ENCODE measurements around the gene PPIB.

PPIB gene

DNA sequence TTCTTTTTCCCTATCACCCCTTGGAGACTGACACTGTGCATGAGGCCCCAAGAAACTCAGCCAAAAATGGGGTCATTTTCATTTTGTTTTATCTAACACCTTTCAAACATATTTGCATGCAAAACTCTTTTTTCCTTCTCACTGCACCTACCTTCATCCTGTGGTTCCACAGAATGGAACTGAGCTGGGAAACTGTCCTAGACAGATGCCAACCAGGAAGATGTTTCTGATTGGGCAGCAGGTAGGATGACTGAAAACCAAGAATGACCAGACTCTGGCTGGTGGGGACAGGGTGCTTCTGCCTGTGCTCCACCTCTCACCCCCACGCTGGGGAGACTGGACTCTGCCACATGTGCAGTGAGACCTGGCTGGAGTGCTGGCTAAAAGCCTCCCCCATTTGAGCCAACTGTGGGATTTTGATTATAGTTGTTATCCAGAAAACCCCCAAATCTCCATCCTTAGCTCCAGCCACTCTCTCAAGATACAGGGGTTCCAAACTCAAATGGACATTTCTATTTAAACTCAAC, 5.2 kb downstream of the PPIB start:
- no peak for DNase-seq

DNA sequence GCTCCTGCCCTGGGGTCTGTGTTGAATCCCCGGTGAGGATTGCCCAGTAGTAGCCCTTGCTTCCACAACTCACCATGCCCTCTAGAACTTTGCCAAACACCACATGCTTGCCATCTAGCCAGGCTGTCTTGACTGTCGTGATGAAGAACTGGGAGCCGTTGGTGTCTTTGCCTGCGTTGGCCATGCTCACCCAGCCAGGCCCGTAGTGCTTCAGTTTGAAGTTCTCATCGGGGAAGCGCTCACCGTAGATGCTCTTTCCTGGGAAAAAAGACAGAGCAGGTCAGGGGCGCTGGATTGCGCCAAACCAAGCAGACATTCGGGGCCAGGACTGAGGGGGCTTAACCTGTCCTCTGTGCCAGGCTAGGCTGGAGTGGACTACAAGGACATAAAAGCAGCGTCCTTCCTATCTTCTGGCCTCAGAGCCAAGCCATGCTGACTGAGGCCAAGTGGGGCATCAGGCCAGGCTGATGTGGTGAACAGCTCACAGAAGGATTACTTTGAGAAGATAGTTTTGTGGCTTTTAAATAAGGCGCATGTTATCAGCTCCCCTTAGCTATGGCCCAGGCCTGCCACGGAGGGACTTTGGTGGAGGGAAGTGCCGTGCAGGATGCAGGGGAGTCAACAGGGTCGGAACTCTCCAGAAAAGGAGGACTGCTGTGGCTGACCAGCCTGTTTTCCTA, 6.0 kb downstream of the PPIB start:
- DNase-seq: no peak

DNA sequence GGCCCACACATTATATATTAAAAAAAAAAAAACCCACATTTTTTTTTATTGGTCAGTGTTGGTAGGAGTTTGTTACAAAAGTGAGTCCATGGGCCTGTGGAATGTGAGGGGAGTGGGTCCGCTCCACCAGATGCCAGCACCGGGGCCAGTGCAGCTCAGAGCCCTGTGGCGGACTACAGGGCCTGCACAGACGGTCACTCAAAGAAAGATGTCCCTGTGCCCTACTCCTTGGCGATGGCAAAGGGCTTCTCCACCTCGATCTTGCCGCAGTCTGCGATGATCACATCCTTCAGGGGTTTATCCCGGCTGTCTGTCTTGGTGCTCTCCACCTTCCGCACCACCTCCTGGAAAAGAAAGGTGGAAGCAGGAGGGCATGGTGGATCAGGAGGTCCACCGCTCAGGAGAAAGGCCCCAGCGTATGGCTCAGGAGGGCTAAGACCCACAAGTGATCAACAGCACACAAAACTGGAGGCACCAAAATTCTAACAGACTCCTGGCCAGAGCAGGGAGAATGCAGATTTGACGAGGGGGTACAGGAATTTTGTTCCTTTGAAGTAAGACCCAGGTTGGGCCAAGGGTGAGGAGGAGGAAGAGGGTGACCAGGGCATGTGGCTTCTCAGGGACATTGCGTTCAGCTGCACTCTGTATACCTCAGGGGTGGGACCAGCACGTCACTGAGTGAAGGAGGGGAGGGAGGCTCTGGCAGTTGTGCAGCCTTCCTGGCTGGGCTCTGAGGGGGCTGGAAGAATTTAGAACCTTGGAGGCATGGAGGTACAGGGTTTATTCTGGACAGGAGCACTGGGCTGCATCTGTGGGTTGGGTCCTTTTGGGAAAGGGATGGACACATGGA, 6.8 kb downstream of the PPIB start:
- no peak for DNase-seq

DNA sequence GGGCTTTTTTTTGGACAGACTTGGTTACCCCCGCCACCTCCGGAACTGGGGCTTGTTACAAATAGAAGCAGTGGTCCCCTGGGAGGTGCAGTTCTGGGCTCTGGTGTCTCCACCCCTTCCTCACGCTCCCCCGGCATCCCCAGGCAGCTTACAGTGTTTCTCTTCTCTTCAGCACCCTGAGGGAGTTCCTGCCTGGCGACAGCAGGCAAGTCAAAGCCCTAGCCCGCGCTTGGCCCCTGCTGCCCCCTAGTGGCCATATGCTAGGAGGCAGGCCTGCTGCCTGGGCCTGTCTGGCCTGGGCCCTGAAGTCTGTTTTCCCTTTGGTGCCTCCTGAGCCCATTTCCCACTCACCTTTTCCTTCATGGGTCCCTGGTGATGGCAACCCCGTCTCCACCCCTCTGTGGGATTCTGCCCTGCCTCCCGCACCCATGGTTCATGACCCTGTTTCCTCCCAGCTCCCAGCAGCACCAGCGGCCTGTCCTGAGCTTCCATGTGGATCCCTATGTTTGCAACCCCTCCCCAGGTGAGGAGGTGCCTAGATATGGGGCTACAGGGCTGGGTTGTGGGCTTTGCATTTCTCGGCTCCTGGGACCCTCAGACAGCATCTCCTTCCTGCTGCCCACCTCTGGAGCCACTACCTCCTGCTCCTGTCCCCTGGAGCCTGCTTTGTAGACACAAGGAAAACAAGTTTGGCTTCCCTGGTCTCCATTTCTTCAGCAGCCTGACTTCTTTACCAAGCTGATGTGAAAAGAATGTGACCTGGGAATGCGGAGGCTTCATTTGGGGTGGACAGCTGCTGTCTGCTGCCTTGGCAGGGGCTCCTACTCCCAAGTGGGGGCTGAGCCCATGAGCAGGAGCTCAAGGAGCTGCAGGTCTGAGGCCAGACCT, 9.1 kb downstream of the PPIB start:
- peak; percentile 87 to 91 for DNase-seq

DNA sequence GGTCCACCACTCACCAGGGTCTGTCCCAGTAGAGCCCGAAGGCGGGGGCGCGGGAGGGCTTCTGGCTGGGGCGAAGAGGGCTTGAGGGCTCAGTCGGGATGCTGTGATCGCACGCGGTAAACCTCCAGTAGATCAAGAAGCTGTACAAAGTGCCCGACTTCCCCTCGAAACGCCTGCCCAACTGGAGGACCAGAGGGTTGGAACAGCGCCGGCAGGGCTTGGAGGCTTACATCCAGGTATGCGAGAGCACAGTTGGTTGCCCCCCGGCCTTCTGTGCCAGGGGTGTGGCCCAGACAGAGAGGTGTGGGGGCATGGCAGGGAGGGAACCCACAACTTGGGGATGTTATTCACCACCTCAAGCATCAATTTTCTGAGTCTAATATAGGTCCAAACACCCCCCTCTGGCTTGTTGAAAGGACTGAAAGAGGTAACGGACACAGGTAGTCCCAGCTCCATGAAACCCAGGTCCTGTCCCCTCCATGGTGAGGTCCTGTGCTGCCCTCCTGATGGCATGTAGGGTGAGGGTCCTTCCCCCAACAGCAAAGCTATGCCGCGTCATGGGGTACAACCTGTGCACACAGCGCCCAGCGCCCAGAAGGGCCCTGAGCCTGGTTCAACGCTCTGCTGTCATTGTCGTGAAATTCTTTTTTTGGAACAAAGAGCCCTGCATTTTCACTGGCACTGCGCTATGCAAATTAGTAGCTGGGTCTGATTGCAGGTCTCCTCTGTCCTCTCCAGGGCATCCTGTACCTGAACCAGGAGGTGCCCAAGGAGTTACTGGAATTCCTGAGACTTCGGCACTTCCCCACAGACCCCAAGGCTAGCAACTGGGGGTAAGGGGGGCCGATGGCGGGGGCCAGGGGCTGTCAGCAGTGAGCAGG, 10.1 kb downstream of the PPIB start:
- no peak for DNase-seq

DNA sequence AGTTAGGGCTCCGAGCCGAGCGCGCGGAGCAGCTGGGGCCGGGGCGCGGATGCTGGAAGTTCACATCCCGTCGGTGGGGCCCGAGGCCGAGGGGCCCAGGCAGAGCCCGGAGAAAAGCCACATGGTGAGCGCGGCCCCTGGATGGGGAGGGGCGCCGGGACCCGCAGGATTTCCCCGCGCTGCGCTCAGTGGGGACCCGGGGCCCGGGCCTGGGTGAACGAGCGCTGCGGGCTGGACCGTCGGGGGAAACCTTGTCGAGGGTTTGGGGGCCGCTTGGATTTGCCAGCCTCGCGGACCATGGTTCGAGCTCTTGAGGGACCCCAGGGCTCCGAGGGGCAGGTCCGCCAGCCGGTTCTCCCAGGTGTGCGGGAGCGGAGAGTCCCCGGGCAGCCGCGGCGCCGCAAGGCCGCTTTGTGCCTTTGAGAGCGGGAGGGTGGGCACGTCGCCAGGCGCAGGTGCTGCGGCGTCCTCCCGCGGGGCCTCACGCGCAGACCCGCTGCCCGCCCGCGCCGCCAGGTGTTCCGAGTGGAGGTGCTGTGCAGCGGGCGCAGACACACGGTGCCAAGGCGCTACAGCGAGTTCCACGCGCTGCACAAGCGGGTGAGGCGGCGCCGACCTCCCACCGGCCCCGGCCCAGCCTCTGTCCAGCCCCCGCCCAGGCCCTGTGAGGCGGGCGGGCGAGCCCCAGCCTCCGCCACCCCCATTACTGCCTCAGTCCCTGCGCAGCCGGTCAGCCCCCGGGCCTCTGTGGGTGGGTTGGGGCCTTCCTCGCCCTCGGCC, 10.9 kb downstream of the PPIB start, which contains the start of gene SNX22:
Gene SNX22 (plus strand): TSS at position 5 of the 780 bp plus-strand sequence. CDS start 45 bp downstream, at position 50.
- no peak for DNase-seq

DNA sequence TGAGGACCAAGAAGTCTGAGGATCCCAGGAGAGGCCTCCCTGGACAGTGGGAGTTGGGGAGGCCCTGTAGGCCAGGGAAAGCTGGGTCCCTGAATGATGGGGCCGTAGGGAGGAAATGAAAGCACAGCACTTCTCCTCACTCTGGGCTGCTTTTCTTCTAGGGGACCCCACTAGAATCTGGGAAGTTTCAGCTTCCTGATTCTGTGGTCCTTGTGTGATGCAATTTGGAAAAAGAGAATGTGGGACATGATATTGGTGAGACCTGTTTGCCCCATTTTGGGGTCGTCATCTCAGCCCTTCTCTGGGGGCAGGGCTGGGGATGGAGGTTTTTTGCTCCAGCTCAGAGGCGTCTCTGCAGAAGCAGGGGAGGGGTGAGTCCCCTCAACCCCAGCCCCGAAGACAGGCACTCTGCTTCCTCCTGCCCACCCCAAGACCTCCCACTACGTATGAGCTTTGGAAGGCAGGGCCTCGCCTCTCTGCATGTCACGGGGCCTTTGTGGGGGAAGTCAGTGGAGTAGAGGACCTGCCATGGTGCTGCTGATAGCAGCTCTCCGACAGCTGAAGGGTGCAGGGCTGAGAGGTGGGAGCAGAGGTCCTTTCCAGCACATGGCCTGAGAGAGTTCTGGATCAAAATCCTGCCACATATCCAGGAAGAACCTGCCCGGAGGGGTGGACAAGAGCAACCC, 12.8 kb downstream of the PPIB start:
- DNase-seq: peak; percentile 41 to 64

DNA sequence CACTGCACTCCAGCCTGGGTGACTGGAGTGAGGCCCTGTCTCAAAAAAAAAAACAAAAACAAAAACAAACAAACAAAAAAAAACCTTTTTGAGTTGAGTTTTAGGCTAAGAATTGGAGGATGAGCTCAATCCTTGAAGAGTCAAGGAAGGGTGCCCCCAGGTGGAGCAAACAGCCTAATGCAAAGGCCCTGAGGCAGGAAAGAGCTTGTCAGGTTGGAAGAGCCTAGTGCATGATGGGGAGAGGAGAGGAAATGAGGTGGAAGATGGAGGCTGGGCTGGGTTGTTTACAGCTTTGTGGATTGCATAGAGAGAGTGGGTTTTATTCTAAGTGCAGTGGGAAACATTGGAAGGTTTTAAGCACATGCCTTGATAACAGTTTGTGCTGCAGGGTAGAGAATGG, 13.4 kb downstream of the PPIB start:
- peak; percentile 21 to 27 for DNase-seq

DNA sequence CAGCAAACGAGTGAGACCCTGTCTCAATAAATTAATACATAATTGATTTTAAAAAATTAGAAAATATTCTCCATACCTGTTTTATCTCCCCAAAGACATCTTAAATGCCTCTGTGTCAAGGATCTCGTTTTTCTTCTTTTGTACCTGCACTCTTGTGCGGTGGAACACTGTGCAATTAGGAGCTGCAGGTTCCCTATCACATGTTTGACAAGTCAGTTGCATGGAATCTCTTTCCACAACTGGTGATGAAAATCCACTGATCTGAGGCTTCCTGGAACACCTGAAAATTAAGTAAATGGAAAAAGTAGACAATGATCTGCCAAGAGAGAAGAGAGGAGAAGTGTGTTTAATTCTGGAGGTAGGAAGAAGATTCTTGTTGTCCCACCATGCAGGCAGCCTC, 14.2 kb downstream of the PPIB start:
- DNase-seq: no peak

DNA sequence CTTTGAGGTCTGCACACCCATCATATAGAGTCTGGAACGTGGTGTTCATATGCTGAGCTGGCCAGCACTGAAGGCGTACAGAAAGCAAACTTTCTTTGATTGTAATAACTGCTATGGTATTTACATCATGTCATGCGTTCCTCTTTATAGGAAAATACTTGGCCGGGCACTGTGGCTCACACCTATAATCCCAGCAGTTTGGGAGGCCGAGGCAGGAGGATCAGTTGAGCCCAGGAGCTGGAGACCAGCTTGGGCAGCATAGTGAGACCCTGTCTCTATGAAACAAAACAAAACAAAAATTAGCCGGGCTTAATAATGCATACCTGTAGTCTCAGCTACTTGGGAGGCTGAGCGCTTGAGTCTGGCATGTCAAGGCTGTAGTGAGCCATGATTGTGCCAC, 14.7 kb downstream of the PPIB start:
- no peak for DNase-seq

DNA sequence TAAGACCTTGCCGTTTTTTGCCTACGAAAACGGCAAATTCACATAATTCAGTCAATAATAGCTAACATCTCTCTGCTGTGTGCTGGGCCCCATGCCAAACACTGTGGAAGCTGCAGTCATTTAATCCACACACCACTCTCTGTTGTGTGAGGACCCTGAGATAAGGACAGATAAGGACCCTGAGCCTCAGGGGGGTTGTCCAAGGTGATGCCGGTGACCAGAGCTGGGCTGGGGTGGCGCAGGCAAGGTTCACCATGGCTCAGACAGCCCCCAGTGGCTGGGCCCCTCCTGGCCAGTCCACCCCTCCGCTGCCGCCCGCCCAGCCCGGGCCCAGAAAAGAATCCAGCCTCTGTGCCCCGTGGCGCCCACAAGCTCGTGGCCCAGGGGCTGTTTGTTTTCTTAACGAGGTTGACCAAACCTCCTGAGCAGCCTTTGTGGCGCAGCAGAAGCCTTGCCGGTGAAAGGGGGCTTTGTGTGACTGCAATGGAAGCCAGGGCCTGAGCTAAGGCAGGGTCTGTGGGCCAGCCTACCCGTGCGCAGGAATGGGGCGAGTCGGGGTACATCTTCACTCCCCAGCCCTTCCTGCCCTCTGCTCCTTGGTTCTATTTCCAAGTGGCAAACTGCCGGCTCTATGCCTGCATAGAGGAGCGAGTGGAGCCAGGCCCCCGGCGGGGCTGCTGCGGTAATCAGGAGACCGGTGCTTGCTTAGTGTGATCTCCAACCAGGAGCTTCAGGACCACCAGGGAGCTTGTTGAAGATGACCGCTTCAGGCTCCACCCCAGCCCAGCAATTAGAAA, 15.7 kb downstream of the PPIB start:
- DNase-seq: no peak

DNA sequence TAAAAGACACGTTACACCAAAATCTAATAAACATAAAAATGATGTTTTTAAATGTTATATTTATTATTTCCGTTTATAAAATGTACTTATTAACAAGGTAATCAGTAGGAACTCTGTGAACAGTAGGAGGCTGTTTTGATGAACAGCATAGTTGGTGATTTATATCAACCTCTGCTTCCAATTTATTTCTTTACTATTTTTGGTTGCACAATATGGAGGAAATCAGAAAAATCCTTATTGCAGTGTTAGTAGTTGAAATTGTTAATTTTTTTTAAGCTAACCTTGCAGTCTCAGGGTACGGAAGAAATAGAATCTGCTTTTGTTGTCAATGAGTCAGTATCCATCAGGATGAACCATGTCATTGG, 16.3 kb downstream of the PPIB start:
- no peak for DNase-seq

DNA sequence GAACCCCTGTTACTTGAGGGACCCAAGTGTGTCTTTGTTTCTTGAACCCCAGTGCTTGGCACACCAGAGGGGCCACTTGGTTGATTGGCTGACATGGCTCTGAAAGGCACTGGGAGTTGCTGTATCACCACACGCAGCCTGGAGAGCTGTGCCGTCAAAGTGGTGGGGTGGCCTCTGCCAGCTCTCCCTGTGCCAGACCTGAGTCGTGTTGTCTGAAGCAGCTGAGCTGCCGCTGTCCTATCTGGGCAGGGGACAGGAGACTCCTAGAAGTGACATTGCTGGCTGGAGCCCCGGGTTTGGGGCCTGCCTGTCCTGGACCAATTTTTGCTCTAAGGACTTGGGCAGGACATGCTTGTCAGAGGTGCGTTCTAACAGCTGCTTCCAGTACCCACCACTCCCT, 16.8 kb downstream of the PPIB start:
- DNase-seq: no peak

DNA sequence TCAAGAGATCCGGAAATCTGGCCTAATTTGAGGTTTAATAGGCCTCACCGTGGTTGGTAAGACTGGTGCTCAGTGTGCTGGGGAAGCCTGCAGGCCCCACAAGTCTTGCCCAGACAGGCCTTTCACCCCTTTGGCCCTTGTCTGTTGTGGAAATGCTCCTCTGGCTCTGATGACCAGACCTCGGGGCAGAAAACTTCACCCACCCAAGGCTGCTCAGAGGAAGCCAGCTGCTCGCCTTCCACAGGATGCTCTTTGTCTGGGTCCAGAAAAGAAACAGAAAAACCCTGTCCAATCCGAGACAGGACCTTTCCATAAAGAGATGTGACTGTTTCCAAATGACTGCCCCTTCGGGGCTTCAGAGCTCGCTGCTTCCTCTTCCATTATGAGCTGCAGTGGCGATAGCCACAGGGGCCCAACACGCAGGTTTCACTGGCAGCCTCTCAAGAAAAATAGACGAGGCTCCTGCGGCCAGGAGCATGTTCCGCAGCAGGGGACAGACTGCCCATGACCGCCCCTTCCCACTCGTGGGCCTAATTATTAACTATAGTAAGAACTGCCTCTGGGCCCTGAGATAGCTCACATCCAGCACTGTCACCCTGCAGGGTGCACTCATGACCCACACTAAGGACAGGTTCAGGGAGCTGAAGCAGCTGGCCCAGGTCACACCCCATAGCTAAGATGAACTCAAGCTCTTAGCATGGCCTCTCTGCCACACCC, 18.1 kb downstream of the PPIB start:
- DNase-seq: no peak

DNA sequence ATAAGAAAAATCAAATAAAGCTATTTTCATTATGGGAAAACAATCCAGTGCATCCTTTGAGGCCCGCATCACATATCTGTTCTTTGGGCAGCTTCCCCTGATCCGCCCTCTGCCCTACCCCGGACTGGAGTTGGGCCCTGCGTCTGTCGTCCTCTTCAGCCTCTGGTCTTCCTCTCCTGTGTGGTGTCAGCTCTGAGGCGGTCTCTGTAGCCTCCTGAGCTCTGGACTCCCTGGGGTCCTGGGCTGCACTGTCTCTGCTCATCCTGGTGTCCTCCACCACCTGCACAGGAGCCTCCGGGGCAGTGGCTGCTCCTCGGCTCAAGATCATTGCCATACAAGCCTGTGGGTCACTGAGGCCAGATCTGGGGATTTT, 18.6 kb downstream of the PPIB start:
- no peak for DNase-seq

DNA sequence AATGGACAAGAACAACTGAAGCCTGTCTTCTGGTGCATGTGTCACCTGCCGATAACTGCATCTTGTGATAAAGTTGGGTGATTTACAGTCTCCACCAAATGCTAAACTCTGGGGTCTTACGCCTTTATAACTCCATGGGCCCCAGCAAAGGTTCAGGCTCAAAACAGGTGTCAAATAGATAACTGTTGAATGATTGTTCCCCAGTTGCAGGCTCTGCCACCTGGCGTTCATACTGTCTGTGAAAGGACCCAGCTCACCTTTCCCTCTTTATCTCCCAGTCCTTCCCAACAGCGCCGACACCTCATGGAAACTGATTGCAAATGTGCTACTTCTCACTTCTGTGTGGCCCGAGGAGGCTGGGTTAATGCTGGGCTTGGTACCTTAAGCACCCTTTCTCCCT, 19.5 kb downstream of the PPIB start:
- DNase-seq: no peak

DNA sequence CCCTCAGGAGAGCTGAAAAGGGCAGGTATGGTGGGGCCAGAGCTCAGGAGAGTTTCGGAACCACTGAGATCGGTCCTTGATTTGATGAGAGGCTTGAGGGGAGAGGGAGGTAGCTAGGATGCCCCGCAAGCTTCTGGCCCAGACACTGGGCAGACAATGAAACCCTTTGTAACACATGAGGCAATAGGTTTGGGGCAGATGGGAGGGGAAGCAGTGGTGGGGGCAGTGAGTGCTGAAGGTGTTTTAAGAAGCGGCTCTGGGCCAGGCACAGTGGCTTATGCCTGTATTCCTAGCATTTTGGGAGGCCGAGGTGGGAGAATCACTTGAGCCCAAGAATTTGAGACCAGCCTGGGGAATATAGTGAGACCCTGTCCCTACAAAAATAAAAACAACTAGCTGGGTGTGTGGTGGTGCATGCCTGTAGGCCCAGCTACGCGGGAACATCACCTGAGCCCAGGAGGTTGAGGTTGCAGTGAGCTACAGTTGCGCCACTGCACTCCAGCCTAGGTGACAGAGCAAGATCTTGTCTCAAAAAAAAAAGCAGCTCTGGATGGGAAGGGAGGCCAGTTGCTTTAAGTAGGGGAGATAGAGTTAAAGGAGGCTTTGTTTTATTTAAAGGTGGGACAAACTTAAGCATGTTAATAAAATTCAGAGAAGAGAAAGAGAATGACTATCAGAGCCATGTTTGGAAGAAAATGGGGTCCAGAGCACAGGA, 20.9 kb downstream of the PPIB start:
- no peak for DNase-seq

DNA sequence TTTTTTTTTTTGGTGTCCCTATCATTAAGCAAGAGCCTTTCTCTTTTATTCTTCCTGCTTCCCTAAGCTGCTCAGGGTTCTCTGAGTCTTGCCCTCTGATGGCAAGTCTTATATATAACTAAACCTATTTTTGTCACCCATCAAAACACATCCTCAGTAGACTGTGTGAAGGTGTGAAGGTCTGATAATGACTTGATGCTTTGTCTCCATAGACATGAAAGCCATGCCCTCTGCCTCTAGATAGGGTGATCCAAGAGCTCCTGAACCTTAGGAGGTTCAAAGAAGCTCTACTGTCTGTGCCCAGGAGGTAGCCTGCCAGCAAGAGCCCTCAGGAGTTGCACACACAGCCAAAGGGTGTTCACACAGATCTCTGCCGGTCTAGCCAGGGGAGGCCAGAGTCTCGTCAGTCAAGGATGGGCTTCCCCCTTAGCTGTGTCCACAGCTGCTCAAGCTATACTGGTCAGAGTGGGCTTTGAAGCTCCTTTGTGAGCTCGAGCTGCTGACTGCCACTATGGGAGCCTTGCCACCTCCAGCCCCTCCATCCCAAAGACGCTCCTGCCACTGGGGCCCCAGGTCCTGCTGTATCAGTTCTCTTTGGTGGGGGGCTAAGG, 24.4 kb downstream of the PPIB start:
- no peak for DNase-seq

All from inflammatory macrophage (primary cell).